ENCODE results near the gene TCERG1L.

Gene TCERG1L

DNA sequence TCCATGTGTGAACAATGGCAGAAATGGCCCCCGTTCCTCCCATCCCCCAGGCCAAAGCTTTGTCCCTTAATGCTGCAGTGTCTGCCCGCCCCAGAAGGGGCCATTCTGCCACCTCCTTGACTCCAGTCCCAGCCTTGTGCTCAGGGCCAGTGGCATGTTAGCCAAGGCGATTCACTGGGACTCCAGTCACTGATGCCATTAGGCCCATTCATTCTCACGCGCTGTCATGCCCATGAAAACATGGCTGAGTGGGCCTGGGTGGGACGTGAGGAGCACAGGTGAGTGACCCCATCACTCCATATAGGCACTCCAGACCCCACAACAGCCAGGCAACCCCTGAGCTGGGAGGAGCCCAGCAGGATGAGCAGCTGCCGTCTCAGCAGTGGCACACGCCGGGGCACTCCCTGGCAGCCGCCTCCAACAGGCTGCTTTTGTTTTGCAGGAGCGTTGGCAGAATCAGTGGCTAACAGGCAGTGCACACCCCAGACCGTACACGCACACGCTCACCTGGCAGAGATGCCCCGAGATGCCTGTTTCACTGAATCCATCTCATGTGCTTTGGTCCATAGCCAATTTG, 79.5 kb downstream of the TCERG1L start:
- Histone ChIP-seq H3K27me3 (ENCODE audit: insufficient read depth, low read depth) (no peaks in the 10 kb centered on the region), H3K4me1 (ENCODE audit: low read depth, poor library complexity, severe bottlenecking) (no peaks in the 10 kb centered on the region), H3K79me2 (ENCODE audit: insufficient read depth, low read depth) (no peaks in the 10 kb centered on the region), H3K4me2 (no peak overlapping the region), H3K36me3 (ENCODE audit: insufficient read depth) (no peaks in the 10 kb centered on the region), H3K9ac (no peak overlapping the region), H3K27ac (no peak overlapping the region), H4K20me1 (ENCODE audit: insufficient read depth) (no peaks in the 10 kb centered on the region), H3K4me3 (IDR thresholded peaks at IDR 0.05; ENCODE audit: insufficient read depth, low read depth, low read length) (no peak overlapping the region), H2AFZ (ENCODE audit: low read depth) (no peak overlapping the region)
- TF ChIP-seq CTCF (conservative IDR thresholded peaks at IDR 0.05; ENCODE audit: low read depth, low read length) = no peak

GRCh38 chr10:131231323-131231964, 80.1 kb downstream of the TCERG1L start:
- Histone ChIP-seq H4K20me1 (ENCODE audit: insufficient read depth) (no peaks in the 10 kb centered on the region), H3K27me3 (ENCODE audit: insufficient read depth, low read depth) (no peaks in the 10 kb centered on the region), H3K4me2 (no peak overlapping the region), H3K9ac (no peak overlapping the region), H3K27ac (no peak overlapping the region), H3K79me2 (ENCODE audit: insufficient read depth, low read depth) (no peaks in the 10 kb centered on the region), H3K4me1 (ENCODE audit: low read depth, poor library complexity, severe bottlenecking) (no peaks in the 10 kb centered on the region), H3K36me3 (ENCODE audit: insufficient read depth) (no peaks in the 10 kb centered on the region), H3K4me3 (IDR thresholded peaks at IDR 0.05; ENCODE audit: insufficient read depth, low read depth, low read length) (no peak overlapping the region), H2AFZ (ENCODE audit: low read depth) (no peak overlapping the region)
- no peak for TF ChIP-seq CTCF (conservative IDR thresholded peaks at IDR 0.05; ENCODE audit: low read depth, low read length)

- no peak for TF ChIP-seq CTCF (conservative IDR thresholded peaks at IDR 0.05; ENCODE audit: low read depth, low read length)
- no peaks in the 10 kb centered on the region for H3K79me2 ChIP-seq (ENCODE audit: insufficient read depth, low read depth)
- no peak overlapping the region for H3K4me3 ChIP-seq (IDR thresholded peaks at IDR 0.05; ENCODE audit: insufficient read depth, low read depth, low read length)
Observed at GRCh38 chr10:131230641-131231322, 80.7 kb downstream of the TCERG1L start.

GRCh38 chr10:131230166-131230565, 81.4 kb downstream of the TCERG1L start:
- Histone ChIP-seq H3K4me2 (no peak overlapping the region), H3K36me3 (ENCODE audit: insufficient read depth) (no peaks in the 10 kb centered on the region), H3K9ac (no peak overlapping the region), H4K20me1 (ENCODE audit: insufficient read depth) (no peaks in the 10 kb centered on the region), H3K27ac (no peak overlapping the region), H3K27me3 (ENCODE audit: insufficient read depth, low read depth) (no peaks in the 10 kb centered on the region), H3K79me2 (ENCODE audit: insufficient read depth, low read depth) (no peaks in the 10 kb centered on the region), H3K4me1 (ENCODE audit: low read depth, poor library complexity, severe bottlenecking) (no peaks in the 10 kb centered on the region), H3K4me3 (IDR thresholded peaks at IDR 0.05; ENCODE audit: insufficient read depth, low read depth, low read length) (no peak overlapping the region), H2AFZ (ENCODE audit: low read depth) (no peak overlapping the region)
- no peak for TF ChIP-seq CTCF (conservative IDR thresholded peaks at IDR 0.05; ENCODE audit: low read depth, low read length)

More at GRCh38 chr10:131230641-131231322, 80.7 kb downstream of the TCERG1L start:
- no peak overlapping the region for H3K4me2 ChIP-seq
- no peak overlapping the region for H2AFZ ChIP-seq (ENCODE audit: low read depth)
- no peaks in the 10 kb centered on the region for H3K36me3 ChIP-seq (ENCODE audit: insufficient read depth)
- H4K20me1 ChIP-seq (ENCODE audit: insufficient read depth) = no peaks in the 10 kb centered on the region
- no peaks in the 10 kb centered on the region for H3K4me1 ChIP-seq (ENCODE audit: low read depth, poor library complexity, severe bottlenecking)
- no peak overlapping the region for H3K9ac ChIP-seq
- no peaks in the 10 kb centered on the region for H3K27me3 ChIP-seq (ENCODE audit: insufficient read depth, low read depth)
- H3K27ac ChIP-seq = no peak overlapping the region

All from KMS-11 (cell line).